HG02798 (cell line): ENCODE data around the gene CELA3B.
"Not testable (repeated sequence)": the region's sequence is repeated elsewhere in the genome, so short reads cannot be mapped to it uniquely, and the experiment has no call there.

Experiments
- ATAC-seq: cut with Tn5 transposase; IDR thresholded peaks from one replicate; pipeline ENCODE4 v1.9.1; 2021; ENCODE audit warnings: mild to moderate bottlenecking; ENCODE audit not compliant: unreplicated experiment, poor library complexity

The CELA3B gene

DNA sequence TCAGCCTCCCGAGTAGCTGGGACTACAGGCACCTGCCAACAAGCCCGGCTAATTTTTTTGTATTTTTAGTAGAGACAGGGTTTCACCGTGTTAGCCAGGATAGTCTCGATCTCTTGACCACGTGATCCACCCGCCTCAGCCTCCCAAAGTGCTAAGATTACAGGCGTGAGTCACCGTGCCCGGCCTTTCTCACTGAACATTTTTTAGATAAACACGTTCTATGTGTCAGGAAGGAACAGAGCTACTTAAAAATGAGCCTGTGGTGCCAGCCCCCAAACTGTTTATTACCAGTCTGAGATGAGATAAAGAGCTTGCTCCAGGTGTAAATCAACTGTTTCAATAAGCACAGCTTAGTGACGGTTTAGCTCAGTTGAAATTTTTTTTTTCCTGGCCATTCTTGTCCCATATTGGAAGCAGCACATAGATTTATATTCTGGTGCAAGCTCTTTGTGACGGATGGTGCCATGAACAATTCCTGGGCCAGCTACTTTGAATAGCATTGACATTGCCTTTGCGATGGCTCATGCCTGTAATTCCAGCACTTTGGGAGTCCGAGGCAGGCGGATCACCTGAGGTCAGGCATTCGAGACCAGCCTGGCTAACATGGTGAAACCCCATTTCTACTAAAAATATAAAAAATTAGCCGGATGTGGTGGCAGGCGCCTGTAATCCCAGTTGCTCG lies 33.7 kb upstream of the CELA3B start:
- ATAC-seq: not testable (repeated sequence)

DNA sequence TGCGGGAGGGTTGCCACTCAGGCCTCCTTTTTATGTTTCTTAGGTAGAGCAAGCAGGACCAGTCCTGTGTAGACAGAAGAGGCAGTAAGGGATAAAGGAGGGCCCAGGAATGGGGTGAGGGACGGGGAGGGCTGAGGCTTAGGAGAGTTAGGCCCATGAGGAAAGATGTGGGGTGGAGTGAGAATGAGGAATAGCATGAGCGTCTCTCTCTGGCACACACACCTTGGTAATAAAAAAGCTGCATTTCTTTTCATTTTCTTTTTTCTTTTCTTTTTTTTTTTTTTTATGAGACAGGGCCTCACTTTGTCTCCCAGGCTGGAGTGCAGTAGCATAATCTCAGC lies 32.1 kb upstream of the CELA3B start:
- no peak for ATAC-seq

DNA sequence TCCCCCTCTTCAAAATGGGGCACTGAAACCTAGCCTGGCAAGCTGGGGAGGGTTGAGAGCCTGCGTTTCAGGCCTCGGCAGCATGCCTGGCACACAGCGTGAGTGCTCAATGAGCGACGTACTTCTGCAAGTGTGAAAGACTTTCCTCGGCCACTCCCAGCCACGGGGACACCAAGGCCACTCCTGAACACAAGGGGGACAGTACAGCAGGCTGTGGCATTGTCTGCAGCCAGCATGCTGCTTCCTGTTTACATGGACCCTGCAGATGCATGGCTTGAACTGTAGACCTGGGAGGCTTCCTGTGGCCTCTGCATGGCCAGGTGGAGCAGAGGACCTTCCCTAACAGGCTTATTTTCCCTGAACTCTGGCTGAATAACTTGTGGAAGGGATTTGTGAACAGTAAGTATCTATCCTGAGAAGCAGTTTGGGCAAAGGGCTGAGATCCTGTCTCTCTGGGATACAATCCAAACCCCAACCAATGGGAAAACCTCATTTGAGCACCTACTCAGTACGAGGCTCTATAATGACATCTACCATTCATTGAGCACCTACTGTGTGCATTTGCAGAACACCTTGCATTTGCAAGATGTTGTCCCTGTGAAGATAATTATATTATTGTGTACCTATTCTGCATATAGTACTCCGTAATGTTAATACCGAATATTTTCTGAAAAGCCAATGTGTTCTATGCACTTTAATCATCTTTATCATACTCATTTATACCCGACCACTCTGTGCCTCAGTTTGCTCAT lies 29.8 kb upstream of the CELA3B start:
- no peak for ATAC-seq

DNA sequence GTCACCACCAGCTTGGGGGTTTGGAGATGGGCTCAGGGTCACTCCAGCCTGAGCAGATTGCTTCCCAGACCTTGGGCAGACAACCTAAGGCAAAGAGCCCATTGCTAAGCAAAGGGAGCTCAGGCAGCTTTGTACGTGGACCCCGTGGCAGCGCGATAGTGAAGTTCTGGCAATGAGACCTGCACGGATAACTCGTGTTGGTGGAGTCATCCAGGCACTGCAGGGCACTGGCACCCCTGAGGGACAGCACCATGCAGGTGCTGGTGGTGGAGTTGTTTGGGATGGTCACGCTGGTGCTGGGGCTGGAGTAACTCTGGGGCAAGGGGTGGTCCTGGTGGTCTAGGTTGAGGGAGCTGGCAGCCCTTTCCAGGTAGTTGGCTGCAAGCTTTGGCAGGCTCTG lies 26.1 kb upstream of the CELA3B start:
- ATAC-seq: no peak

DNA sequence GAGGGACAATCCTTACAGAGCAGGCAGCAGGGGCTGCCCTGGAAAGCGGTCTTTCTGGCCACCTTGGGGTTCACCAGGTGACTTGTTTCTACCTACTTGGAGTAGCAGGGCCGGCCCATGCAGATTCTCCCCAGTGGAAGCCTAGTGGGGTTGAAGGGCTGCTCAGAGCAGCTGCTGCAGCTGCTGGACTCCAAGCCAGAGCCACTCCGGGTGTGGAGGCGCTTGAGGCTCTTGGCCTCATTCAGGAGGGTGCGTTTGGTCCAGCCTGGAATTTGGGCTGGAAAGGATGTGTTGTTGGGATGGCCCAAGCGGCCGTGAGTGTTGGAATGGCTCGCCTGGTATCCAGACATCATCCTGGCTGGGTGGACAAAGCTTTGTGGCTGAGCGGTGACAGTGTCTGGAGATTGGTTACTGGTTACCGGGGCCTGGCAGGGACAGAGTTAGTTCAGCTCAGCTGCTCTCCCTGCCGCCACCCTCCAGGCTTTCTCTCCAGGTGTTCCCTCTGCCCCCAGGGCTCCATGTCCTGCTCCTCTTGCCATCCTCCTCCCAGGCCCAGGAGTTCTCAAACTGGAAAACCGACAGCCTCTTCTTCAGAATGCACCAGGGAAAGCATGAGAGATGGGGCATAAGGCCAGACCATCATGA lies 25.5 kb upstream of the CELA3B start:
- ATAC-seq: no peak

DNA sequence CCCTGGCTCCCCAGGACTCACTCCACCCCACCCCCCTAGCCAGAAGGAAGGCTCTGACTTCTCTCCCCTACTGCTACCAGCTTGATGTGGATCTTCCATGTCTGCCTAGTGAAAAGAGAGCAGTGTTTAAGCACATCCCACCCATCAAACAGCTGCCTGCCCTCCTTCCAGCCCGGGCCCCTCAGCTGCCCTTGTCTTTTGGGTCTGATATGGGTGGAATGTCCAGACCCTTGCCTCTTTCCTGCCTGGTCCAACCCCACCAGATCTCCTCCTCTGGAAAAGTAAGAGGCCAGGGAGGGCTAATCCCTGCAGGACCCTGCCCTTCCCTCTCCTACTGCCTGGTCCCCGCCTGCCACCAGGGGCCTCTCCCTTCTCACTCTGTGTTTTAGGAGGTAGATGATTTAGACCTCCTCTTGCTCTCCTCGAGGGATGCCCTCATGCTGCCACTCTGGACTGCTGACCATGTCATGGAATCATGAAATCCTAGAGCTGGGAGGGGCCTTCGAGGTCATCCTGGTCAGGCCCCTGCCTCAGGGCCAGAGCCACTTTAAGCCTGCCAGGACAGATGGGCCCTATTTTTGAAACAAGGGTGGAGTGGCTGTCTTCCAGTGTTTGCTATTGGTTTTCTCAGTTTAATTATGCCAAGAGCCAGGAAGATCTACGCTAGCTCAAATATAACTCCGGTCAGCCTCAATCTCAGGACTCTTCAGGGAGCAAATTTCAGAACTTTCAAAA lies 23.9 kb upstream of the CELA3B start:
- no peak for ATAC-seq

DNA sequence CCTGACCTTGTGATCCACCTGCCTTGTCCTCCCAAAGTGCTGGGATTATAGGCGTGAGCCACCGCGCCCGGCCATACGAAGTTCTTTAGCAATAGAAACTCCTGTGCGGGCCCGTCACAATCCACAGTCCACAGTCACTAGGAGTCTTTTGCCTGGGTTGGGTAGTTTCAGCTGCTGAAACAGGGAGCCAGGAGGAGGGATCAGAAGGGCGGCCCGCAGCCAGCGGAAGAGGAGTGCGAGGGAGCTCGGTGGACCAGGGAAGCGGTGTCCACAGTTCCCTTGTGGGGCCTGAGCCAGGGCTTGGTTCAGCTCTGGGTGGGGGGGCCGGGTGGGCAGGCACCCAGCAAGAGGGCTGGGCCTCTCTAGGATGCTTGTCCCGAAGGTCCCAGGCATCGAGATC lies 21.8 kb upstream of the CELA3B start:
- ATAC-seq: no peak

DNA sequence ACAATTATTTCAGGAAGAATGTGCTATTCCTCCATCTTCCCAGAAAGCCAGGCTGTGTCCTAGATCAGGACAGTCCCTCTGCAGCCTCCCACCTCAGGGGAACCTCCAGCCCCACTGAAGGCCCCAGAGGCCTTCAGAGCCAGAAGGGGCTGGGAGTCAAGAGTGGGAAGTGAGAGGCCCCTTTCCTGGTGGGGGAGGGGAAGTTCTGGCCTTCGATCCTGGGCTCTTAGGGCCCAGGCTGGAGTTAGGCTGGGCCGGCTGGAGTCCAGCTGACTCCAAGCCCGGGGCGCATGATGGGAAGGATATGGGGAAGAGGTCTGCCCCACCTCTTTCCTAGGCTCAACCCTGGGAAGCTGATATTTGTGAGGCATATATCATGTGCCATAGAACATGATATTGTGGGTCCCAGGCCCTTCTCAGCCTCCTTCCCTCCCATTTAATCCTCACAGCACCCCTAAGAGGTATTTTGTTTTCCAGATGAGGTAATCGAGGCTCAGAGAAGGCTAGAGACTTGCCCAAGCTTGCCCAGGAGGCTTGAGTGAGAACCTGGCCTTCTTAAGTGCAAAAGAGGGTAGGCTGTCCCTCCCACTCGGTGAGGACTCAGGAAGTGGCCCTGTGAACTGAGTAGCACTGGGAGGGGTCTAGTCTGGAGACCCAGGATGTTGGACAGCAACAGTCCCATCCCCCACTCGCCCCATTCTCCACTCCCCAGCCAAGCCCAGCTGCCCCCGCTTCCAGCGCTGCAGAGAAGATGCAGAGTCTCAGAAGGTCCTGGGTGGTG lies 21.1 kb upstream of the CELA3B start:
- ATAC-seq: no peak

DNA sequence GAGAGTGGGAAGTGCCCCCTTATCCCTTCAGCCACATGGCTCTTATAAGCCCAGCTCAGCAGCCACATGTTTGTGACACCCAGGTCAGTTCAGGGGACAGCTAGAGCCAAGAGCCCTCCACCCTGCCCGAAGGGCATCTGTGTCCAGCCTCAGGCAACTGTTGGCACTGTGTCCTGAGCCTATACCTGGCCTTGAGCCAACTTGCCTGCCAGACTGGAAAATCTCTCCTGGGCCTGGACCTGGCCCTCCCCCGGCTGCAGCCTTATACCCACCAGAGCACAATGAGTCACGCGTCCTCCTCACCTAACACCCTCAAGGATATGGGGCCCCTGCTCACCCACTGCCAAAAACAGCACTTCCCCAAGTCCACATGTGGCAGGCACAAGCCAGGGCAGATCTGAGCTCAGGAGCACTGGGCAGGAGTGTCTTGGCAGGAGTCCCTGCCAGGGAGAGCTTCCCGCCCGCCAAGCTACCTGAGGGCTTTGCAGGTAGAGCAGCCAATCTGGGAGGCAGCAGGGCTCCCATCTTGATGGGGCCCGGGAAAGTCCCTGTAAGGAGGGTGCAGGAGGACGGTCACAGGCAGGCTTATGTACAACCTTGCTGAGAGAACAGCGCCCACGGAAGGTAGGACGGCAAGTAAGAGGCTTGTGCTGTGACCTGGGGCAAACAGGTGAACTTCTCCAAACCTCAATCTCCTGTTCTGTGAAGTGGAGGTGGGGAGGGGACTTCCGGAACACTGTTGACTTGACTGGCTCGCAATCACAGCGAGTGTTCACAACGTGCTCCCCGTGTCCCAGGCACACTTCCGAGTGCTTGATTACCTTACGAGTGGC lies 19.9 kb upstream of the CELA3B start:
- no peak for ATAC-seq

DNA sequence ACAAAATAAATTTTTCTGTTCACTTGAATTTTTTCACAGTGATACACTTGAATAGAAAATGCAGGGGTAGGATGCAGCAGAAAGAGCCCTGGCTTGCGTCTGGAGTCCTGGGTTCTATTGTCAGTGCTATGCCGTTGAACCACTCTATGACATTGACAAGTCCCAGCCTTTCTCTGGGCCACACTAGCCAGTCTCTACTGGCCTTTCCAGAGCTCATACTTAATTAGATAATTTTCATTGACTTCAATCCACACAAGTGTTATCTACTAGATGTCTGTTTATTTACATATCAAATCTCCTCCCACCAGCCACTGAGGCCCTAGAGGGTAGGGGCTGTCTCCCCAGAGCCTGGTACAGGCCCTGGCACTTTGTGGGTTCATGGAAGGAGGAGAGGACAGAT lies 15.5 kb upstream of the CELA3B start:
- ATAC-seq: no peak

DNA sequence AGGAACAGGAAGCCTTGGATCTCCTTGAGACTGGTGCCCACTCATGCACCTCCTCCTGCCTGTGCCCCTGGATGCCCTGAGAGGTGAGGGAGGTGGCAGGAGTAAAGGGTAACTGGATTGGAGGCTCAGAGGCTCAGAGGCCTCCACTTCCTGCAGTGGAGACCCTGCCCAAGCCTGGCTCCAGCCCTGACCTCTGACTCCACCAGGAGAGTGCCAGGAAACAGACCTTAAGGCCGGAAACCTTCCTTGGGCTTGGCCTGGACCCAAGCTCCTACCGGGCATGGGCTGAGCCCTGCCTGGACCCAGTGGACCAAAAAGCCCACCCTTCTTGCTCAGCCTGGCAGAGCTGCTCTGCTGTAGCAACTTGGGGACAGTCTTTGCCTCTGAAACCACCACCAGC lies 15.0 kb upstream of the CELA3B start:
- no peak for ATAC-seq

DNA sequence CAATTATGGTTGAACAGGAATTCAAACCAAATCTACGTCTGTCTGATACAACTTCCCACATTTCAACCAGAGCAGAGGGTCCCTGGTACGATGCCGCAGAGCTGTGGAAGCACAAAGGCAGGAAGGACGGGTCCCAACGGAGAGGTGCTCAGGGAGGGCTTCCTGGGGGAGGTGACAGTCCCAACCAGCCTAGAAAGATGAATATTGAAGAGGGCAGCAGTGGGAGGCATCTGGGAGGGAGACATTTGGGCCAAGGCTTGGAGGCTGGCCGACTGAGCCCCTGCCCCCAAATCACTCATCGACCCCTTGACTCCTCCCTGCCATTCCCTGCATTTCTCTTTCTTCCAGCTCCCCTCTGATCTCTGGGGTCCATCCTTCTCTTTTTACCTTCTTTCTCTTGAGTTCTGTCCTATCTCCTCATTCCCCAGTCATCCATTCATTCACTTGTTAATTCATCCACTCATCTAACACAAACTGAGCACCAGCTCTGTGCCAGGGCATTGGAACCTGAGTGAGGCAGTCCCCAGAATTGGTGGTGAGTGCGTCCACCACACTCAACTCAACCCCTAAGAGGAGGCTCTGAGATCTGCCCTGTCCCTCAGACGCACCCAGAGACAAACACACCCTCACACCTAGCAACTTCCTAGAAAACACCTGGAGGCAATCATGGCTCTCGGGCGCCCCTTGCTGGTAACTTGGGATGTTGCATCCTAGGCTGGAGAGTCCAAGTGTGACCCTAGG lies 13.2 kb upstream of the CELA3B start:
- peak; percentile 56 for ATAC-seq

DNA sequence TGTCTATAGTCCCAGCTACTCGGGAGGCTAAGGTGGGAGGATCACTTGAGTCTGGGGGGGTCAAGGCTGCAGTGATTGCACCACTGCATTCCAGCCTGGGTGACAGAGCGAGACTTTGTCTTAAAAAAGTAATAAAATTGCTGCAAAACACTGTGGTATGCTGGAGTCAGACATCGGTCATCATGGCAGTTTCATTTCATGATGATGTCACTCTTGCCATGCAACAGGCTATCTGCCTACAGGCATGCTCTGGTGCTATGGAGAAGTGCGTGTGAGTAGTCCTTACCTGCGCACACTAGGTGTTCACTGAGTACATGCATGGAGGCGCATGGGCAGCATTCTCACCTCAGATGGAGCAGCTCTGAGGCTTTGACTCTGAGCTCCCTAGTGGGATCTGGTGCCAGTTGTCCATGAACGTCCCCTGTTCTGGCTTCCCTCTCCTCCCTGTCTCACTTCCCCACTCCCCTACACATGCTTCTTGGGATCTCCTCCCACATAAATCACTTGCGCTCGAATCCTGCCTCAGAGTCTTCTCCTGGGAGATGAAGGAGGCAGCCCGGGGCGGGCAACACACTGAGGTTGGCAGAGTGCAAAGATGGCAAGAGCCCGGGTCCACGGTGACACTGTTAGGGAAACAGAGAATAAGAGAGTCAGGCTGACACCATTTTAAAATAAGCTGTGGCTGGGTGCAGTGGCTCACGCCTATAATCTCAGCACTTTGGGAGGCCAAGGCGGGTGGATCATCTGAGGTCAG lies 10.4 kb upstream of the CELA3B start:
- no peak for ATAC-seq

DNA sequence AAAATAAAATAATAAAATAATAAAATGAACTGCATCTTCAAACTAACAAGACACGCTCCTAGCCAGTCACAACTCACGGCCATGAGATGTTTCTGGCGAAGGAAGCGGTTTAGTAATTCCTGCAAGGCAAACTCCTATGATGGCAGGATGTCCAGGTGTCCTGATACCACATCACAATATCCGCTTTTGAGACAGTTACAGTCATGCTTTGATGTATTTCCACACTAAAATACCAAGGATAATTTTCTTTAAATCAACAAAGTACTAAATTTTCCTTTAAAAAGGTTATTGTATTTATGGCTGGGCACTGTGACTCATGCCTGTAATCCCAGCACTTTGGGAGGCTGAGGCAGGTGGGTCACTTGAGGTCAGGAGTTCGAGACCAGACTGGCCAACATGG lies 9.6 kb upstream of the CELA3B start:
- ATAC-seq: not testable (repeated sequence)

DNA sequence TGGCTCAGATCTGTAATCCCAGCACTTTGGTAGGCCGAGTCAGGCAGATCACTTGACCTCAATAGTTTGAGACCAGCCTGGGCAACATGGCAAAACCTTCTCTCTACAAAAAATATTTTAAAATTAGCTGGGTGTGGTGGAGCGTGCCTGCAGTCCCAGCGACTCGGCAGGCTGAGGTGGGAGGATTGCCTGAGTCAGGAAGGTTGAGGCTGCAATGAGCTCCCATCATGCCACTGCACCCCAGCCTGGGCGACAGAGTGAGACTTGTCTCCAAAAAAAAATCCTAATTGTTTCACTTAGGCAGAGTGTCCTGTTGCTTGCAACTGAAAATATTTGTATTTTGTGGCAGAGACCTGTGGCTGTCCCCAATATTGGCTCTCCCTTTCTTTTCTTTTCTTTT lies 7.8 kb upstream of the CELA3B start:
- ATAC-seq: not testable (repeated sequence)

DNA sequence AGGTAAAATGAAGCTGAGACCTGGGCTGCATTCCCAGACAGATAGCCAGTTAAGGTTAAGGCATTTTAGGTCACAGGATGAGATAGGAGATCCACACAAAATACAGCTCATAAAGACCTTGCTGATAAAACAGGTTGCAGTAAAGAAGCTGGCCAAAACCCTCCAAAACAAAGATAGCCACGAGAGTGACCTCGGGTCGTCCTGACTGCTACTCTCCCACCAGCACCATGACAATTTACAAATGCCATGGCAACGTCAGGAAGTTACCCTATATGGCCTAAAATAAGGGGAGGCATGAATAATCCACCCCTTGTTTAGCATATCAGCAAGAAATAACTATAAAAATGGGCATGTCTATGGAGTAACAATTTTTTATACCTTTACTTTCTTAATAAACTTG lies 6.3 kb upstream of the CELA3B start:
- not testable (repeated sequence) for ATAC-seq

DNA sequence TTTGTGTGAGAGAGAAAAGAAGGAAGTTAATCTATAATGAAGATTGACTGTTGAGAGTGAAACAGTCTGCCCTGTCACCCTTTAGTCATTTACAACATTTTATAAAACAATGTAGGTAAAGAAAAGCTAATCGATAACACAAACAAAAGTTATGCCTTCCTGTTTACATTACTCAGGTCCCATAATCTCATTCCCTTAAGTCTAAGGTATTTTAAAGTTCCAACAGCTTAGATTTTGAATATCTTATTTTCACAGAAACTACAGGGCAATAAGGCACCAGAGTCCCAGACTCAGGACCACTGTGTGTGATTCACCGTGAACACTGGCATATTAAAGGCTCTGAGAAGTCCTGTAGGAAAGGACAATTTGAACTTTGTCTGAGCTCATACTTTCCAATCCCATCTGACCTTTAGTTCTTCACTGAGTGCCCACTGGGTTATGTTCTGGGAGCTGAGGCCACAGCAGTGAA lies 3.8 kb upstream of the CELA3B start:
- not testable (repeated sequence) for ATAC-seq

DNA sequence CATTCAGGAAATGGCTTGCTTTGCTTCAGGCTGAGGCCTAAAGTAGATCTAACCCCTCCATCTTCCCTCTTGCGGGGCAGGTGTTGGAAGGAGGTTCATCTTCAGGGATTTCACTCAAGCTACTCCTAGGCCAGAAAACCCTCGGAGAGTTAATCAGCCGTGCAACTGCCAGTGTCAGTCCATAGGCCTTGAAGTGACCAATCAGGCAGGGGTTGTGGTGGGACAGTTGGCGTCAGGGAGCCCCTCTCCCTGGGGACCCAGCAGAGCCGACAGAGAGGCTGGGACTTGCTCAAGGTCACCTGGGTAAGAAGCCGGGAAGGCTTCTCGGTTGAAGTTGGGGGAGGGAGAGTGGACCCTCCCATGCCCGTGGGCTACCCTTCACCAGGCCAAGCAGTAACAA lies 2.9 kb upstream of the CELA3B start:
- not testable (repeated sequence) for ATAC-seq
